GM12878 (cell line): ENCODE measurements around the gene BBLN. TPM values are rescaled to one million over a fixed set of nuclear protein-coding genes. Genes with fewer than 3 reads are reported as not detected.

ENCODE experiments used
- ATAC-seq: fragments of 200-7000 bp; cut with Tn5 transposase; 3 replicates; pipeline ENCODE4 v1.9.1; 2020; ENCODE audit warnings: mild to moderate bottlenecking, moderate library complexity
- BruUV-seq: library from RNA; stranded (reverse); fragments of 400-500 nt; replicated peaks from 2 replicates; lab custom pipeline; 2021; lab: Mats Ljungman, UMichigan
- CTCF ChIA-PET: fragments of 300-600 bp; sonication (Branson Sonifier 250); formaldehyde crosslinking; extraction: SDS; loops from one replicate; lab custom pipeline; 2021; ENCODE audit warnings: inconsistent platforms; lab: Yijun Ruan, JAX
- POLR2A ChIA-PET: fragments of 350-600 bp; formaldehyde crosslinking; extraction: SDS; loops from one replicate; lab custom pipeline; 2021; ENCODE audit warnings: inconsistent platforms; lab: Charles Lee
- RAD21 ChIA-PET: fragments of 300-600 bp; sonication (Branson Sonifier 250); formaldehyde crosslinking; loops from one replicate; lab custom pipeline; 2023; ENCODE audit warnings: antibody characterized with exemption; ENCODE audit not compliant: unreplicated experiment; lab: Charles Lee
- SMC1A ChIA-PET: fragments of 300-600 bp; sonication (Branson Sonifier 250); formaldehyde crosslinking; loops from one replicate; lab custom pipeline; 2023; ENCODE audit not compliant: unreplicated experiment, uncharacterized antibody; lab: Charles Lee
- DNase-seq: peaks from one replicate; pipeline ENCODE4 v3.0.0-alpha.2; 2011; ENCODE audit warnings: low read depth, low spot score
- FAIRE-seq: peaks from 3 replicates; lab custom pipeline; 2011; peaks lifted over from hg19 to GRCh38; lab: Jason Lieb, UNC
- H2AFZ ChIP-seq: 2 replicates; pipeline ENCODE4 v1.6.0; 2011; ENCODE audit warnings: low read depth, low read length, control low read depth; ENCODE audit not compliant: control insufficient read depth
- H3K27ac ChIP-seq: 2 replicates; pipeline ENCODE4 v1.5.1; 2011; ENCODE audit warnings: control low read depth; ENCODE audit not compliant: control insufficient read depth, insufficient read depth
- H3K27me3 ChIP-seq, 2 experiments: replicated peaks in 1 of 2; 2 replicates each; pipeline versions ENCODE4 v1.6.0 to v1.6.1; 2011; ENCODE audit warnings: low read length in 1 of 2; ENCODE audit not compliant: control insufficient read depth in 2 of 2, insufficient read depth in 2 of 2
- H3K36me3 ChIP-seq, 2 experiments: 2 replicates each; pipeline ENCODE4 v1.5.1; 2011; ENCODE audit warnings: low read length in 1 of 2; ENCODE audit not compliant: control insufficient read depth in 2 of 2, insufficient read depth in 2 of 2
- H3K4me1 ChIP-seq: 2 replicates; pipeline ENCODE4 v1.6.1; 2011; ENCODE audit warnings: mild to moderate bottlenecking, low read length, moderate library complexity, mixed read lengths; ENCODE audit not compliant: control insufficient read depth, insufficient read depth
- H3K4me2 ChIP-seq: 2 replicates; pipeline ENCODE4 v1.6.0; 2011; ENCODE audit warnings: control low read depth; ENCODE audit not compliant: control insufficient read depth, insufficient read depth
- H3K4me3 ChIP-seq: fragments of 200-600 bp; sonication (generic); 2 replicates; pipeline ENCODE4 v1.5.1; 2016
- H3K79me2 ChIP-seq: 2 replicates; pipeline ENCODE4 v1.6.0; 2011; ENCODE audit warnings: low read length; ENCODE audit not compliant: control insufficient read depth, insufficient read depth
- H3K9ac ChIP-seq: 2 replicates; pipeline ENCODE4 v1.8.0; 2011; ENCODE audit warnings: low read length, control low read depth, mixed read lengths; ENCODE audit not compliant: control insufficient read depth, insufficient read depth
- H3K9me3 ChIP-seq: replicated peaks from 3 replicates; pipeline ENCODE4 v1.5.1; 2011; ENCODE audit warnings: mild to moderate bottlenecking, low read length; ENCODE audit not compliant: control insufficient read depth, insufficient read depth
- H4K20me1 ChIP-seq: 2 replicates; pipeline ENCODE4 v1.6.0; 2011; ENCODE audit not compliant: control insufficient read depth, insufficient read depth
- E2F4 ChIP-seq: IDR thresholded peaks from 2 replicates; pipeline ENCODE4 v1.6.1; 2012; ENCODE audit warnings: low read depth, low read length, improper control_type of control experiment
- PKNOX1 ChIP-seq: fragments of 450-650 bp; IDR thresholded peaks from 2 replicates; pipeline ENCODE4 v1.6.1; 2016; ENCODE audit warnings: mild to moderate bottlenecking
- WGBS: methylation state at CpG from one replicate; pipeline ENCODE4 v1.1.6; 2016; ENCODE audit warnings: low lambda C conversion rate; ENCODE audit not compliant: insufficient replicate concordance, insufficient coverage; ENCODE audit errors: missing lambda C conversion rate; 5-methylcytosine and 5-hydroxymethylcytosine counted together
- in situ Hi-C: fragments of 300-500 bp; cut with MboI; formaldehyde crosslinking; loops from 9 replicates; pipeline ENCODE4 v1.14.3; 2018; ENCODE audit warnings: mixed read lengths
- intact Hi-C: fragments of 100-400 bp; cut with micrococcal nuclease; formaldehyde crosslinking; loops from one replicate; pipeline ENCODE4 v1.14.2; 2022; ENCODE audit not compliant: unreplicated experiment
- polyA plus RNA-seq, 11 experiments: library from polyadenylated mRNA; depleted of rRNA in 4 of 11; unstranded in 6 of 11; stranded (reverse) in 5 of 11; fragments of >200 nt; fragmentation: Nextera tagmentation in 4 of 11; fragmentation: Illumina TruSeq in 1 of 11; extraction: Ambion mirVana in 4 of 11; extraction: Trizol in 1 of 11; gene quantifications; 1 replicate in 1 of 11; 2 replicates in 10 of 11; pipeline versions ENCODE4 v1.2.1 to v1.2.3, GENCODE V29; 2011 to 2016; ENCODE audit warnings: inconsistent platforms in 2 of 11, missing spikeins in 2 of 11, low read depth in 1 of 11
- total RNA-seq, 4 experiments: library from RNA; depleted of rRNA in 3 of 4; stranded (reverse); fragments of >200 nt in 3 of 4; fragmentation: Illumina TruSeq in 1 of 4; extraction: Trizol in 1 of 4; gene quantifications; 2 replicates each; pipeline versions ENCODE4 v1.2.1 to v1.2.3, GENCODE V29; 2013 to 2021

BBLN gene
- total and polyA plus RNA-seq, 10 of the 15 experiments (the other 5 are each of a cell fraction or from before 2014, with no cell fraction given): 3.8 to 194 (median 66.2) TPM

- Histone ChIP-seq H3K36me3 (no peaks in the 10 kb centered on the region; a peak in 1 of 4 replicates), H3K4me1 (peaks cover 8% of the 10 kb centered on the region), H3K4me2 (no peak overlapping the region), H3K27me3 (no peaks in the 10 kb centered on the region), H3K27ac (no peak overlapping the region), H3K4me3 (no peak overlapping the region), H4K20me1 (no peaks in the 10 kb centered on the region), H2AFZ (no peak overlapping the region), H3K9me3 (no peaks in the 10 kb centered on the region), H3K79me2 (peaks cover 3% of the 10 kb centered on the region; the same call in 1 of the 2 replicates), H3K9ac (no peak overlapping the region)
- intact Hi-C loops (no loop called here), in situ Hi-C loops (no loop called here)
- no peak for FAIRE-seq
- DNase-seq: no peak
- ChIA-PET CTCF (no interaction called here), SMC1A (no interaction called here), POLR2A (interaction anchor here (0.6 kb wide), 1 partner anchor 100 kb away, joined by 3 read pairs; no protein-coding TSS in a partner anchor), RAD21 (no interaction called here)
- no TSS peak for BruUV-seq
- TF ChIP-seq PKNOX1 (peak; percentile 52; the same call in 1 of the 2 replicates), E2F4 (no peak)
- 89% methylated on average over 40 of the region's 56 CpGs for WGBS
- ATAC-seq: no peak
Measured at GRCh38 chr9:128192601-128193371, 32.7 kb downstream of the BBLN start.
